ENCODE data around the gene LEFTY2. TPM values are rescaled to one million over a fixed set of nuclear protein-coding genes. Genes with fewer than 3 reads are reported as not detected.

Gene LEFTY2
- total and polyA plus RNA-seq, 4 donors, result 0.09 to 0.24 TPM; not detected in 2

DNA sequence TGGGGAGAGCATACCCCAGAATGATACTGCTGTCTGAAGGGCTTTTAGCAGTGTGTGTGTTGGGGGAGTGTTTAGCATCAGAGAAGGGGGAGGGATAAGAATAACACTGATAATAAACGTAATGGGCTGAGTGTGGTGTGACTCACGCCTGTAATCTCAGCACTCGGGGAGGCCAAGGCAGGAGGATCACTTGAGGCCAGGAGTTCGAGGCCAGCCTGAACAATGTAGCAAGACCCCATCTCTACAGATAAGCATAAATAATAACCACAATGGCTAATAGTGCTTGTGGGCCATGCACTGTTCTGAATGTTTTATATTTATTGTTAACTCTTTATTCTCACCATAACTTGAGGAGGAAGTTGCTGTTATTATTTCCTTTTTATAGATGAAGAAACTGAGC lies 2.6 kb upstream of the LEFTY2 start:
- no peaks in the 10 kb centered on the region for H3K36me3 ChIP-seq (ENCODE audit: control insufficient read depth in 4 of 4, insufficient read depth in 3 of 4, low read depth in 1 of 4, low read length in 3 of 4)
- no peaks in the 10 kb centered on the region for H3K27me3 ChIP-seq (ENCODE audit: control insufficient read depth in 4 of 4, insufficient read depth in 4 of 4, low read length in 3 of 4)
- H3K9ac ChIP-seq (ENCODE audit: low read depth in 1 of 2, low read length in 2 of 2), result no peak overlapping the region
- H3K9me3 ChIP-seq (ENCODE audit: control insufficient read depth in 4 of 4, low read length in 3 of 4), result no peaks in the 10 kb centered on the region
- TF ChIP-seq HNF4G (IDR thresholded peaks at IDR 0.05) (no peak), RAD21 (IDR thresholded peaks at IDR 0.05) (no peak), YY1 (IDR thresholded peaks at IDR 0.05) (no peak), TAF1 (conservative IDR thresholded peaks at IDR 0.05) (no peak), FOXA2 (IDR thresholded peaks at IDR 0.05) (no peak), EGR1 (IDR thresholded peaks at IDR 0.05; ENCODE audit: low read depth in 2 of 2) (no peak), FOXA1 (IDR thresholded peaks at IDR 0.05) (no peak)
- TF ChIP-seq, protein P1, sequence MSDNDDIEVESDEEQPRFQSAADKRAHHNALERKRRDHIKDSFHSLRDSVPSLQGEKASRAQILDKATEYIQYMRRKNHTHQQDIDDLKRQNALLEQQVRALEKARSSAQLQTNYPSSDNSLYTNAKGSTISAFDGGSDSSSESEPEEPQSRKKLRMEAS (IDR thresholded peaks at IDR 0.05), result no peak
- H3K4me1 ChIP-seq (ENCODE audit: control insufficient read depth in 4 of 4, insufficient read depth in 4 of 4, low read length in 3 of 4), result no peaks in the 10 kb centered on the region
- DNase-seq (ENCODE audit: low spot score), result no peak
- no peak overlapping the region for H3K27ac ChIP-seq (ENCODE audit: low read depth in 1 of 2, low read length in 2 of 2)
- WGBS, result 87% methylated on average over 4 of the region's 4 CpGs
- H3K4me3 ChIP-seq (ENCODE audit: low read depth in 1 of 3, low read length in 3 of 3), result no peak overlapping the region

DNA sequence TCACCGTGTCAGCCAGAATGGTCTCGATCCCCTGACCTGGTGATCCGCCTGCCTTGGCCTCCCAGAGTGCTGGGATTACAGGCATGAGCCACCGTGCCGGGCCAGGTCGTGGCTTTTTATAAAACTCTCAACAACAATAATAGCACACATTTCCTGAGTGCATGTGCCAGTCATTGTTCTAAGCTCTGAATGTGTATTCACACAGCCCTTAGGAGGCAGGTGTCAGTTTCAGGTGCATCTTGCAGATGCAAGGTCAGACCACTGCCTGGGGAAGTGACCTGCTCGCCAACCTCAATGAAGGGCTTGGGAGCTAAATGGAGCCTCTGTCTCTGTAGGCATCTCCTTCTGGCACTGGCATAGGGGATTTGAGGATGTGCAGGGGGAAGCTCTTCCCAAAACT lies 1.6 kb upstream of the LEFTY2 start:
- H3K27ac ChIP-seq (ENCODE audit: low read depth in 1 of 2, low read length in 2 of 2), result no peak overlapping the region
- H3K4me1 ChIP-seq (ENCODE audit: control insufficient read depth in 4 of 4, insufficient read depth in 4 of 4, low read length in 3 of 4), result no peaks in the 10 kb centered on the region
- no peak for DNase-seq (ENCODE audit: low spot score)
- no peaks in the 10 kb centered on the region for H3K9me3 ChIP-seq (ENCODE audit: control insufficient read depth in 4 of 4, low read length in 3 of 4)
- H3K27me3 ChIP-seq (ENCODE audit: control insufficient read depth in 4 of 4, insufficient read depth in 4 of 4, low read length in 3 of 4), result no peaks in the 10 kb centered on the region
- H3K9ac ChIP-seq (ENCODE audit: low read depth in 1 of 2, low read length in 2 of 2), result no peak overlapping the region
- H3K4me3 ChIP-seq (ENCODE audit: low read depth in 1 of 3, low read length in 3 of 3), result no peak overlapping the region
- H3K36me3 ChIP-seq (ENCODE audit: control insufficient read depth in 4 of 4, insufficient read depth in 3 of 4, low read depth in 1 of 4, low read length in 3 of 4), result no peaks in the 10 kb centered on the region
- TF ChIP-seq NR2F2 (IDR thresholded peaks at IDR 0.05) (peak; percentile 56), GABPA (IDR thresholded peaks at IDR 0.05 in 1 of 2, conservative IDR thresholded peaks at IDR 0.05 in 1 of 2) (no peak), YY1 (IDR thresholded peaks at IDR 0.05) (no peak)
- TF ChIP-seq, protein P2, sequence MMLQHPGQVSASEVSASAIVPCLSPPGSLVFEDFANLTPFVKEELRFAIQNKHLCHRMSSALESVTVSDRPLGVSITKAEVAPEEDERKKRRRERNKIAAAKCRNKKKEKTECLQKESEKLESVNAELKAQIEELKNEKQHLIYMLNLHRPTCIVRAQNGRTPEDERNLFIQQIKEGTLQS (IDR thresholded peaks at IDR 0.05), result no peak
- 72% methylated on average over 7 of the region's 7 CpGs for WGBS

DNA sequence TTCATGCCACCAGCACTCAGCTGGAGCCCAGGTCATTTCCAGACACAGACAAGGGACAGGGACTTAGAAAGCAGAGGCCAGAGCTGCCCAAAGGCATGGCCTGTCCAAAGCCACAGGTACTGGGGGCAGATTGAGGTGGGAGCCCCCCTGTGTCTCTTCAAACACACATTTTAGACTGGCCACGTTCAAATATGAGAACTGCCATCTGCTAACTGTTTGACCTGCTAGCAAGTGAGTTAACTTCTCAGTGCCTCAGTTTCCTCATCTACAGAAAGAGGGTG lies 862 bp upstream of the LEFTY2 start:
- H3K27ac ChIP-seq (ENCODE audit: low read depth in 1 of 2, low read length in 2 of 2), result no peak overlapping the region
- no peak for DNase-seq (ENCODE audit: low spot score)
- no peak overlapping the region for H3K4me3 ChIP-seq (ENCODE audit: low read depth in 1 of 3, low read length in 3 of 3)
- peaks cover 0 to 2% (median 0%) of the 10 kb centered on the region in 4 donors for H3K4me1 ChIP-seq (ENCODE audit: control insufficient read depth in 4 of 4, insufficient read depth in 4 of 4, low read length in 3 of 4)
- TF ChIP-seq FOXA1 (IDR thresholded peaks at IDR 0.05) (no peak), HNF4G (IDR thresholded peaks at IDR 0.05) (no peak), NR2F2 (IDR thresholded peaks at IDR 0.05) (no peak), SP1 (IDR thresholded peaks at IDR 0.05) (no peak), EGR1 (IDR thresholded peaks at IDR 0.05; ENCODE audit: low read depth in 2 of 2) (no peak), JUND (IDR thresholded peaks at IDR 0.05) (no peak), GABPA (IDR thresholded peaks at IDR 0.05 in 1 of 2, conservative IDR thresholded peaks at IDR 0.05 in 1 of 2) (no peak), FOXA2 (IDR thresholded peaks at IDR 0.05) (no peak), TAF1 (conservative IDR thresholded peaks at IDR 0.05) (no peak)
- TF ChIP-seq, protein P2 (IDR thresholded peaks at IDR 0.05), result no peak
- TF ChIP-seq, protein P1 (IDR thresholded peaks at IDR 0.05), result no peak
- TF ChIP-seq, protein P3, sequence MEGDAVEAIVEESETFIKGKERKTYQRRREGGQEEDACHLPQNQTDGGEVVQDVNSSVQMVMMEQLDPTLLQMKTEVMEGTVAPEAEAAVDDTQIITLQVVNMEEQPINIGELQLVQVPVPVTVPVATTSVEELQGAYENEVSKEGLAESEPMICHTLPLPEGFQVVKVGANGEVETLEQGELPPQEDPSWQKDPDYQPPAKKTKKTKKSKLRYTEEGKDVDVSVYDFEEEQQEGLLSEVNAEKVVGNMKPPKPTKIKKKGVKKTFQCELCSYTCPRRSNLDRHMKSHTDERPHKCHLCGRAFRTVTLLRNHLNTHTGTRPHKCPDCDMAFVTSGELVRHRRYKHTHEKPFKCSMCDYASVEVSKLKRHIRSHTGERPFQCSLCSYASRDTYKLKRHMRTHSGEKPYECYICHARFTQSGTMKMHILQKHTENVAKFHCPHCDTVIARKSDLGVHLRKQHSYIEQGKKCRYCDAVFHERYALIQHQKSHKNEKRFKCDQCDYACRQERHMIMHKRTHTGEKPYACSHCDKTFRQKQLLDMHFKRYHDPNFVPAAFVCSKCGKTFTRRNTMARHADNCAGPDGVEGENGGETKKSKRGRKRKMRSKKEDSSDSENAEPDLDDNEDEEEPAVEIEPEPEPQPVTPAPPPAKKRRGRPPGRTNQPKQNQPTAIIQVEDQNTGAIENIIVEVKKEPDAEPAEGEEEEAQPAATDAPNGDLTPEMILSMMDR (IDR thresholded peaks at IDR 0.05; ENCODE audit: low read depth, low read length, missing input control), result no peak
- TF ChIP-seq, protein P4, sequence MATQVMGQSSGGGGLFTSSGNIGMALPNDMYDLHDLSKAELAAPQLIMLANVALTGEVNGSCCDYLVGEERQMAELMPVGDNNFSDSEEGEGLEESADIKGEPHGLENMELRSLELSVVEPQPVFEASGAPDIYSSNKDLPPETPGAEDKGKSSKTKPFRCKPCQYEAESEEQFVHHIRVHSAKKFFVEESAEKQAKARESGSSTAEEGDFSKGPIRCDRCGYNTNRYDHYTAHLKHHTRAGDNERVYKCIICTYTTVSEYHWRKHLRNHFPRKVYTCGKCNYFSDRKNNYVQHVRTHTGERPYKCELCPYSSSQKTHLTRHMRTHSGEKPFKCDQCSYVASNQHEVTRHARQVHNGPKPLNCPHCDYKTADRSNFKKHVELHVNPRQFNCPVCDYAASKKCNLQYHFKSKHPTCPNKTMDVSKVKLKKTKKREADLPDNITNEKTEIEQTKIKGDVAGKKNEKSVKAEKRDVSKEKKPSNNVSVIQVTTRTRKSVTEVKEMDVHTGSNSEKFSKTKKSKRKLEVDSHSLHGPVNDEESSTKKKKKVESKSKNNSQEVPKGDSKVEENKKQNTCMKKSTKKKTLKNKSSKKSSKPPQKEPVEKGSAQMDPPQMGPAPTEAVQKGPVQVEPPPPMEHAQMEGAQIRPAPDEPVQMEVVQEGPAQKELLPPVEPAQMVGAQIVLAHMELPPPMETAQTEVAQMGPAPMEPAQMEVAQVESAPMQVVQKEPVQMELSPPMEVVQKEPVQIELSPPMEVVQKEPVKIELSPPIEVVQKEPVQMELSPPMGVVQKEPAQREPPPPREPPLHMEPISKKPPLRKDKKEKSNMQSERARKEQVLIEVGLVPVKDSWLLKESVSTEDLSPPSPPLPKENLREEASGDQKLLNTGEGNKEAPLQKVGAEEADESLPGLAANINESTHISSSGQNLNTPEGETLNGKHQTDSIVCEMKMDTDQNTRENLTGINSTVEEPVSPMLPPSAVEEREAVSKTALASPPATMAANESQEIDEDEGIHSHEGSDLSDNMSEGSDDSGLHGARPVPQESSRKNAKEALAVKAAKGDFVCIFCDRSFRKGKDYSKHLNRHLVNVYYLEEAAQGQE (IDR thresholded peaks at IDR 0.05), result no peak
- TF ChIP-seq, protein P5, sequence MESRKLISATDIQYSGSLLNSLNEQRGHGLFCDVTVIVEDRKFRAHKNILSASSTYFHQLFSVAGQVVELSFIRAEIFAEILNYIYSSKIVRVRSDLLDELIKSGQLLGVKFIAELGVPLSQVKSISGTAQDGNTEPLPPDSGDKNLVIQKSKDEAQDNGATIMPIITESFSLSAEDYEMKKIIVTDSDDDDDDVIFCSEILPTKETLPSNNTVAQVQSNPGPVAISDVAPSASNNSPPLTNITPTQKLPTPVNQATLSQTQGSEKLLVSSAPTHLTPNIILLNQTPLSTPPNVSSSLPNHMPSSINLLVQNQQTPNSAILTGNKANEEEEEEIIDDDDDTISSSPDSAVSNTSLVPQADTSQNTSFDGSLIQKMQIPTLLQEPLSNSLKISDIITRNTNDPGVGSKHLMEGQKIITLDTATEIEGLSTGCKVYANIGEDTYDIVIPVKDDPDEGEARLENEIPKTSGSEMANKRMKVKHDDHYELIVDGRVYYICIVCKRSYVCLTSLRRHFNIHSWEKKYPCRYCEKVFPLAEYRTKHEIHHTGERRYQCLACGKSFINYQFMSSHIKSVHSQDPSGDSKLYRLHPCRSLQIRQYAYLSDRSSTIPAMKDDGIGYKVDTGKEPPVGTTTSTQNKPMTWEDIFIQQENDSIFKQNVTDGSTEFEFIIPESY (IDR thresholded peaks at IDR 0.05), result no peak
- H3K27me3 ChIP-seq (ENCODE audit: control insufficient read depth in 4 of 4, insufficient read depth in 4 of 4, low read length in 3 of 4), result no peaks in the 10 kb centered on the region
- whole genome bisulfite sequencing, result 68% methylated on average over 1 of the region's 1 CpG
- no peak overlapping the region for H3K9ac ChIP-seq (ENCODE audit: low read depth in 1 of 2, low read length in 2 of 2)
- H3K36me3 ChIP-seq (ENCODE audit: control insufficient read depth in 4 of 4, insufficient read depth in 3 of 4, low read depth in 1 of 4, low read length in 3 of 4), result no peaks in the 10 kb centered on the region
- no peaks in the 10 kb centered on the region for H3K9me3 ChIP-seq (ENCODE audit: control insufficient read depth in 4 of 4, low read length in 3 of 4)
